Dedifferentiated amniotic fluid mesenchymal stem cell (primary cell): ENCODE measurements around the gene F2RL1.
A peak's percentile ranks its signal among the peaks of the same experiment; 100 is the strongest.
"Not testable (repeated sequence)": the region's sequence is repeated elsewhere in the genome, so short reads cannot be mapped to it uniquely, and the experiment has no call there.

Source experiments
- DNase-seq: peaks from one replicate; pipeline ENCODE4 v3.0.0-alpha.2; 2016; ENCODE audit errors: extremely low spot score

Gene F2RL1

GRCh38 chr5:76807296-76807695 lies 11.5 kb upstream of the F2RL1 start:
- DNase-seq = no peak

- DNase-seq = no peak
Measured at GRCh38 chr5:76808141-76808691, 10.6 kb upstream of the F2RL1 start.

GRCh38 chr5:76809141-76809540 lies 9.7 kb upstream of the F2RL1 start:
- no peak for DNase-seq

- no peak for DNase-seq
Measured at GRCh38 chr5:76810236-76810635, 8.6 kb upstream of the F2RL1 start.

- no peak for DNase-seq
Measured at GRCh38 chr5:76811214-76811613, 7.6 kb upstream of the F2RL1 start.

- not testable (repeated sequence) for DNase-seq
Measured at GRCh38 chr5:76812209-76812608, 6.6 kb upstream of the F2RL1 start.

GRCh38 chr5:76813982-76814562 lies 4.8 kb upstream of the F2RL1 start:
- peak; percentile 65 for DNase-seq

- DNase-seq = no peak
Measured at GRCh38 chr5:76816110-76816831, 2.6 kb upstream of the F2RL1 start.

GRCh38 chr5:76819851-76820525 lies 1.2 kb downstream of the F2RL1 start:
- DNase-seq = no peak

GRCh38 chr5:76820526-76820890 lies 1.7 kb downstream of the F2RL1 start:
- DNase-seq = no peak

GRCh38 chr5:76821136-76821535 lies 2.3 kb downstream of the F2RL1 start:
- no peak for DNase-seq

- DNase-seq = not testable (repeated sequence)
Measured at GRCh38 chr5:76822105-76822731, 3.4 kb downstream of the F2RL1 start.

GRCh38 chr5:76826416-76826815 lies 7.6 kb downstream of the F2RL1 start:
- DNase-seq = not testable (repeated sequence)

GRCh38 chr5:76831110-76831452 lies 12.3 kb downstream of the F2RL1 start:
- peak; percentile 21 for DNase-seq

- no peak for DNase-seq
Measured at GRCh38 chr5:76836181-76836580, 17.4 kb downstream of the F2RL1 start.

GRCh38 chr5:76836585-76836984 lies 17.8 kb downstream of the F2RL1 start:
- no peak for DNase-seq

GRCh38 chr5:76838481-76839261 lies 19.8 kb downstream of the F2RL1 start:
- no peak for DNase-seq

- DNase-seq = no peak
Measured at GRCh38 chr5:76841361-76841760, 22.5 kb downstream of the F2RL1 start.

GRCh38 chr5:76845890-76846289 lies 27.1 kb downstream of the F2RL1 start:
- DNase-seq = no peak

- DNase-seq = no peak
Measured at GRCh38 chr5:76849419-76850291, 30.8 kb downstream of the F2RL1 start, which contains the start of gene S100Z. S100Z (plus strand) TSS chr5:76850014; CDS start chr5:76875360, 25,346 bp downstream.
